K562 treated with DMSO at 1 percent for 4 hours (cell line): ENCODE results near the gene DRAP1. TPM values are rescaled to one million over a fixed set of nuclear protein-coding genes. Genes with fewer than 3 reads are reported as not detected.

Experiments
- total RNA-seq: library from RNA; unstranded; fragments of 300-600 nt; gene quantifications from 2 replicates; pipeline ENCODE4 v1.2.3, GENCODE V29; 2022; ENCODE audit not compliant: insufficient read depth

The DRAP1 gene, protein sequence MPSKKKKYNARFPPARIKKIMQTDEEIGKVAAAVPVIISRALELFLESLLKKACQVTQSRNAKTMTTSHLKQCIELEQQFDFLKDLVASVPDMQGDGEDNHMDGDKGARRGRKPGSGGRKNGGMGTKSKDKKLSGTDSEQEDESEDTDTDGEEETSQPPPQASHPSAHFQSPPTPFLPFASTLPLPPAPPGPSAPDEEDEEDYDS
- 133 and 159 TPM in 2 replicates for total RNA-seq

DNA sequence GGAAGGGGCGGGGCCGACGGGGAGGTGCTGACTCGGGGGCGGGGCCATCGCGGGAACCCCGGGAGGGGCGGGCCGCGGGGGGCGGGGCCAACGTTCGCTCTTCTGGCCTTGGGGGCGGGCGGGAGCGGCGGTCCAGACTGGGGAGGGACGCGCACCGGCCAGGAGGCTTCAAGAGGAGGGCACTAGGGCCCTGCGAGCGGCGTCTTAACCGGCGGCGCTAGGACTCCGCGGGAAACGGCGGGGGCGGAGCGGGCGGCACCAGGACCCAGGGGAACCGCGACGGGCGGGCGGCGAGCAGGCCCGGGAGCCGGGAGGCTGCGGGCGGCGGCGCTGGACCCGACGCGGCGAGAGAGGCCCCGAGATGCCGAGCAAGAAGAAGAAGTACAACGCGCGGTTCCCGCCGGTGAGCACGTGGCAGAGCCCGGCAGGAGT, at the start of gene DRAP1:
Gene DRAP1, plus strand, starts transcription at position 286 of the 432 bp plus-strand sequence. Its CDS starts 76 bp downstream, at position 362.

DNA sequence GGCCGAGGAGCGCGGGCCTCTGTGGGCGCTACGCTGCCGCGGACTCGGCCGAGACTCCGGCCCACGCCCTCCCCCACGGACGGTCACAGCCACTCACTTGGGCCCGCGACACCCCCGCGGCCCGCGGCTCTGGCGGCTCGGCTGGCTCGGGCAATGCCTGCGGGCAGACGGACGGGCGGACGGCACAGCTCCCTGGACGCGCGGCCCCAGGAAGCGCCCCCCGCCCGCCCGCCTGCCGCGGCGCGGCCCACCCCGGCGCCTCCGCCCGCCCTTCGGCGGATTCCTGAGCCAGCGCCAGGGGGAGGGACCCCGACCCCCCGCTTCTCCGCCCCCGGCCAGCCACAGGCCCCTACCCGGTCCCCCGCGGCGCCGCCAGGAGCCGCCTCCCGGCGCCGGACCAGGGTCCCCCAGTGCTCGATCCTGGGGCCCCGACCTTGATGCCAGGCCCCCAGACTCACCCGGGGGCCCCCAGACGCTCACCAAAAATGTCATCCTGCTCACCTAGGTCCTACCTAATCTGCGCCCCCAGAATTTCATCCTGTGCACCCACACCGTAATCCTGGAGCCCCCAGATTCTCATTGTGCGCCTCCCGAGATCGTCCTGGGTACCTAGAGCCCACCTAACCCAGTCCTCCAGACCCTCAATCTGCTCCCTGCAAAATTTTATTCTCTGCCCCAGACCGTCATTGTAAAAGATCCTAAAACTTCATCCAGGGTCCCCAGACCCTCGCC, 46.5 kb upstream of the DRAP1 start, which contains the start of gene EFEMP2:
Gene EFEMP2, minus strand, starts transcription at position 215 of the 732 bp plus-strand sequence. CDS start 446 bp downstream, outside the sequence.

DNA sequence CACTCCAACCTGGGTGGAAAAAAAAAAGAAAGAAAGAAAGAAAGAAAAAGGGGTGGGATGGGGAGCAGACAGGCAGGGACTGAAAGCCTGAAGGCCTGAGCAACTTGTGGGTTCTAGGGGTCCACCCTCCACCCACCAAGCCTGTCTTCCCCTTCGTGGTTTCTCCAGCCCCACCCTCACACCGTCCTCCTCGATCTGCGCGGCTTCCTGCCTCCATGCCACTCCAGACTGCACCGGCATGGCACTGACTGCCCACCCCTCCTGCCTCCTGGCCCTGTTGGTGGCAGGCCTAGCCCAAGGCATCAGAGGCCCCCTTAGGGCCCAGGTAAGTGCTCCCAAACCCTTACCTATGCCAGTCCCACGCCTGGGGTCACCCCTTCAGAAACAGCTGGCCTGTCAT, 39.6 kb upstream of the DRAP1 start, which contains the start of gene CTSW:
Gene CTSW, plus strand, starts transcription at position 221 of the 400 bp plus-strand sequence. Its CDS starts 18 bp downstream, at position 239.

DNA sequence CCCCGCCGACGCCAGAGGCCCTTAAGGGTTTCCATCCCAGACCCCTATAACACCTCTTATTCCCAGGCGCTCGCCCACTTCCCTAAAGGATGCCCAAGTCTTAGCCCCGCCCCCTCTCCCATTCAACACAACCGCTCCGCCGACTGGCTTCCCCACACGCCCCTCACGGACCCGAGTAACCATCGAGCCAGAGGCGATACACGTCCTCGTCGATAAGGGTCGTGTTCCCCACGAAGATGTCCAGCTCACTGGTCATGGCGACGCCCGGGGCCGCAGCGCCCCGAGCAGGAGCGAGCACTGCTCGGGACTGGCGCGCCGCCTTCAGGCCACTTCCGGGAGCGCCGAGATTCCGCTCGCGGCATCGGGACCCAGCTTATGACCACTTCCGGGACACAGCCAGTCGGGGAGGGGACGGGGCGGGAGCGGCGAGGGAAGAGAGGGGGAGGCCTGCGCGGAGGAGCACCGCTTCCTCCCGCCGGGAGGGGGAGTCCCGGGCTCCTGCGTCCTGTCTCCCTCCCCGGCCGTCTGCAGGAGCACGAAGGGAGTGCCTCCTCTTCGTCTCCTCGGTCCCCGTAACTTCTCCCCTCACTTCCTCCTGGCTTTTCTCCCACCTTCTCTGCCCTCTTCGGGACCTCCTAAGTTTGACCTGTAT, 30.9 kb upstream of the DRAP1 start, which contains the start of gene FIBP:
Gene FIBP, minus strand, starts transcription at position 309 of the 652 bp plus-strand sequence. Its CDS starts 53 bp downstream, at position 256.

DNA sequence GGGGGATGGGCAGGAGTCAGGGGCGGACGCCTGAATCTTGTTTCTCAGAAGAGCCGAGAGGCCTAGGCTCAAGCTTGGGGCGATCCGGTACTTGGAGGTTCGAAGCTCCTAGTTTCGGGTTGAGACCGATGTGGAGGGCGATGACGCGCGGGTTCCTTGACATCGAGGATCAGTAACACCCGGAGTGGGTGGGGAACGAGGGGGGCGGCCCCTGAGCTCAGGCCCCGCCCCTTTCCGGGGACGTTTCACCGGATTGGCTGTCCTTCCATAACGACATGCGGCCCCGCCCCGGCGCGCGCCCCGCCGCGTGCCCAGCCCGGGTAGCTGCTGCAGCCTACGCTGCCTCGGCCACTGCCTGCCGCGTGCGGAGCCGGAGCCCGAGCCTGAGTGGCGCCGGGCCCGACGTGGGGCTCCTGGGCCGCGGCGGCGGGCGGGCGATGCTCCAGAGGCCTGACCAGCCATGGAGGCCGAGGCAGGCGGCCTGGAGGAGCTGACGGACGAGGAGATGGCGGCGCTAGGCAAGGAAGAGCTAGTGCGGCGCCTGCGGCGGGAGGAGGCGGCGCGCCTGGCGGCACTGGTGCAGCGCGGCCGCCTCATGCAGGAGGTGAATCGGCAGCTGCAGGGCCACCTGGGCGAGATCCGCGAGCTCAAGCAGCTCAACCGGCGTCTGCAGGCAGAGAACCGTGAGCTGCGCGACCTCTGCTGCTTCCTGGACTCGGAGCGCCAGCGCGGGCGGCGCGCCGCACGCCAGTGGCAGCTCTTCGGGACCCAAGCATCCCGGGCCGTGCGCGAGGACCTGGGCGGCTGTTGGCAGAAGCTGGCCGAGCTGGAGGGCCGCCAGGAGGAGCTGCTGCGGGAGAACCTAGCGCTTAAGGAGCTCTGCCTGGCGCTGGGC, 28.7 kb upstream of the DRAP1 start, which contains the start of gene CCDC85B:
Gene CCDC85B, plus strand, starts transcription at position 350 of the 895 bp plus-strand sequence. Its CDS starts 111 bp downstream, at position 461.

DNA sequence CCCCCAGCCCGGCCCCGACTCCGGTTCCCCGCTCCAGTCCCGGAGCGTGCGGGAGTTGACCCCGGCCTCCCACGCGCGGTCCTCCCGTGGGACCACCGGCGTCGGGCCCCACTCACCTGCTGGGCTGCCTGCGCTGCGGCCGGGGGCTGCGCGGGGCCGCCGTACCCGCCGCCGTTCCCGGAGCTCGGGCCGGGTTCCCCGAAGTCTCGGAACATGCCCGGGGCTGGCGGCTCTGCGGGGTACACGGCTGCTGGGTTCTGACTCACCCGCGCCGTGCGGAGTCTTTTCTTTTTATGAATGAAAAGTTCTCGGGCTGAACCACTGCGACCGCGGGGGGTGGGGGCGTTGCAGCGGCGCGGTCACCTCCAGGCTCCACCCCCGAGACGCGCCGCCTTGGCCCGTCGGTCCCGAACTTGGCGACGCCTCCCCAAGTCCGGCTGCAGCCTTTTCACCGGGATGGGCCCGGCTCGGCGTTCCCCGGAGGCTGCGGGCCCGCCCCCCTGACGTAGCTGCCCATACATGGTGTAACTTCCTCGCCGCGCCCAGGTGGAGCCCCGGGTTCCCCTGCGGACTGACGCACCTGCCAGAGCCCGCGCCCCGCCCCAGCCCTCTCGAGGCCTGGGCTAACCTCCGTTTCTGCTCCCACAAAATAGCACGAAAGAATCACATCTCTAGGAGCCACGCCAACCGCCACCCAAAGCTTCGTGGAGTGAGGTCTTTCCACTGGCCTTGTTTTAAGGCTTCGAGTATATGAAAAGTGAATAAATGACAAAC, 18.9 kb upstream of the DRAP1 start, which contains the start of gene FOSL1:
Gene FOSL1, minus strand, starts transcription at position 264 of the 774 bp plus-strand sequence. Its CDS starts 49 bp downstream, at position 215.

DNA sequence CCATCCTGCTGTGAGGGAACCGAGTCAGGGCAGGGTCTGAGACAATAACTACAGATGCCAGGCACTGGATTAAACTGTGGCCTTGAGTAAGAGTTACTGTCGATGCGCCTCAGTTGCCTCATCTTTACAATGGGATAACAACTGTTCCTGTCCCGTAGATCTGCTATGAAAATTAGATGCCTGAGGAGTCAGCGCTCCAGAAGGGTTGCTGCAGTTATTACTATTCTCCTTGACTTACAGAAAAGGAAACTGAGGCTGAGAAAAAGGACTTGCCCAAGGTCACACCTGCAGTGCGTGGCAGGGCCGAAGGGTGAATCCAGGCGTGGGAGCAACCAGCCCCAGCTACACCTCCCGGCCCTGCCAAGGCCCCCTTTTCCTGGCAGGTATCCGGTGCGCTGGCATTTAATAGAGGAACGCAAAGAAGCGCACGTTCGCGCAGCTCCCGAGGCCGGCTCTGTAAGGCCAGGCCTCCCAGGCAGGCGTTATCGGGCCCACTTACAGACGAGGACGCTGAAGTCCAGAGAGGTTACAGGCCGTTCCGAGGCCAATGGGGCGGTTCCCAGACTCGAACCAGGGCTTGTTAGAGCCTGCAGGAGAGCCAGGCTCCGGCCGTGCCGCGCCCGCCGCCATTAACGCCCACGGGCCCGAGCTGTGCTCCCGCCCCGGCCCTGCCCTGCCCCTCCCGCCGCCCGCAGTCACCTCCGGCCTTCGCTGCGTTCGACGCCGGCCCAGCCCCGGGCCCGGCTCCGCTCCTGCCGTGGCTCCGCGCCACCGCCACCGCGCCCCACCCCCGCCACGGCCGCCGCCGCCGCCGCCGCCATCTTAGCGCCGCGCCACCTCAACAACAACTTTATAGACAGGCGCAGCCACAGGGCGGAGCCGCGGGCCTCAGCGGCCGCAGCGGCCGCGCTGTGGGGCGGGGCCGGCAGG, 750 bp upstream of the DRAP1 start, which contains the start of gene C11orf68:
Gene C11orf68, minus strand, starts transcription at position 852 of the 930 bp plus-strand sequence. Its CDS starts 31 bp downstream, at position 821.

DNA sequence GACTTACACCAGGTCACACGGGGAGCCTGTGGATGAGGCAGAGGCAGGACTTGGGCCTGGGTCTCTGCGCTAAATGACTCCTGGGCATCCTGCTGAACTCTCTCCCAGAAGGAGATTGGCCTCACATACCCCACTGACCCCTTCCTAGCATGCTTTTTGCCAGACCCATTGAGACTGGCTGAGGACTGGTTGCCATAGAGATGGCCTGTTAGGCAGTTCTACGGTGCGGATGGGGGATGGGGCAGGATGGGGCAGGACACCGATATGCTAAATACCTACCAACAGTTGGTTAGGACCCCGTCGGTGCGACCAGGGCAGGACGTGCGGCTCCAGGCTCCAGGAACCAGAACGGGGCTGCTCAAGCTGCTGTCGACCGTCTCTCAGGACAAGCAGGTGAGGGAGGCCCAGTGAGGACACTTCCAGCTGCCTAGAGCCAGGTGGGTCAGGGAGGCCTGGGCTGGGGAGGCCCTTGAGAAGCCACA, 26.2 kb downstream of the DRAP1 start, which contains the start of gene TSGA10IP:
Gene TSGA10IP, plus strand, starts transcription at position 51 of the 482 bp plus-strand sequence. Its CDS starts 196 bp downstream, at position 247.

DNA sequence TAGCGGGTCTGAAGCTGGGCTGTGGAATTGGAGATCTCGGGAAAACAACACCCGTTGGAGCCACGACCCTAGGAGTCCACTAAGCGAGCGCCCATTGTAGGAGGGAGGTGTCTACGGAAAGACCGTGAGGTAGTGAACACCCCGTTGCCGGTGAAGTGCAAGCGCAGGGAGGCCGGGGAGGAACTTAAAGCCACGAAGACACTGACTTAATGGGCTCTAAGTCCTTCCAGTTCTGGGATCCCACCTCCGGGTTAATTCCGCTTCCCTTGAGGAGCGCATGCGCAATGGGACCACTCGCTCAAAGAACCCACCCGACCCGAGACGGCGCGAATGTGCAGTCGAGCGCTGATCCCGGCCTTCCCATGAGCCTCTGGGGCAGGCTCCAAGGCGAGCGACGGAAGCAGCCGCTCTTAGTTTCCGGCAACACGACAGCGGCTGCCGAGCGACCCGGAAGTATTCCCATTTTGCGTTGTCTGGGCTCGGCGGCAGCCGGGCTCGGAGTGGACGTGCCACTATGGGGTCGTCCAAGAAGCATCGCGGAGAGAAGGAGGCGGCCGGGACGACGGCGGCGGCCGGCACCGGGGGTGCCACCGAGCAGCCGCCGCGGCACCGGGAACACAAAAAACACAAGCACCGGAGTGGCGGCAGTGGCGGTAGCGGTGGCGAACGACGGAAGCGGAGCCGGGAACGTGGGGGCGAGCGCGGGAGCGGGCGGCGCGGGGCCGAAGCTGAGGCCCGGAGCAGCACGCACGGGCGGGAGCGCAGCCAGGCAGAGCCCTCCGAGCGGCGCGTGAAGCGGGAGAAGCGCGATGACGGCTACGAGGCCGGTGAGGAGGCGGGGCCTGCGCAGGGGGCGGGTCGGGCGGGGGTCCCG, 42.3 kb downstream of the DRAP1 start, which contains the start of gene SART1:
Gene SART1, plus strand, starts transcription at position 468 of the 874 bp plus-strand sequence. Its CDS starts 47 bp downstream, at position 515.

Other genes starting within 250 kb of the DRAP1 start
- 26.4 and 36.7 TPM in 2 replicates for gene KAT5, start 207.2 kb upstream of the DRAP1 start, total RNA-seq
- 24.6 and 34.7 TPM in 2 replicates for gene RNASEH2C, start 198.6 kb upstream of the DRAP1 start, total RNA-seq
- 25.5 and 28.9 TPM in 2 replicates for gene AP5B1, start 138.4 kb upstream of the DRAP1 start, total RNA-seq
- gene OVOL1, start 132.4 kb upstream of the DRAP1 start, total RNA-seq, result not detected in 2 replicates
- not detected in 2 replicates for gene SNX32, start 85.5 kb upstream of the DRAP1 start, total RNA-seq
- gene CFL1, start 61.2 kb upstream of the DRAP1 start, total RNA-seq, result 715 and 721 TPM in 2 replicates
- 69.2 and 73.6 TPM in 2 replicates for gene MUS81, start 59.0 kb upstream of the DRAP1 start, total RNA-seq
- gene EFEMP2, start 46.6 kb upstream of the DRAP1 start, total RNA-seq, result 2.3 TPM in 1 of 2 replicates, not detected in the other
- gene CTSW, start 39.6 kb upstream of the DRAP1 start, total RNA-seq, result not detected in 2 replicates
- 49.6 and 55.0 TPM in 2 replicates for gene FIBP, start 31.0 kb upstream of the DRAP1 start, total RNA-seq
- 36.9 and 41.3 TPM in 2 replicates for gene CCDC85B, start 28.8 kb upstream of the DRAP1 start, total RNA-seq
- 4.6 and 7.2 TPM in 2 replicates for gene FOSL1, start 19.0 kb upstream of the DRAP1 start, total RNA-seq
- gene C11orf68, start 364 bp upstream of the DRAP1 start, total RNA-seq, result 50.5 and 55.0 TPM in 2 replicates
- not detected in 2 replicates for gene TSGA10IP, start 26.1 kb downstream of the DRAP1 start, total RNA-seq
- gene SART1, start 42.3 kb downstream of the DRAP1 start, total RNA-seq, result 64.4 and 73.6 TPM in 2 replicates
- gene EIF1AD, start 82.7 kb downstream of the DRAP1 start, total RNA-seq, result 33.9 and 39.2 TPM in 2 replicates
- gene BANF1, start 83.1 kb downstream of the DRAP1 start, total RNA-seq, result 201 and 212 TPM in 2 replicates
- not detected in 2 replicates for gene CST6, start 92.6 kb downstream of the DRAP1 start, total RNA-seq
- not detected in 2 replicates for gene CATSPER1, start 107.1 kb downstream of the DRAP1 start, total RNA-seq
- not detected in 2 replicates for gene GAL3ST3, start 129.7 kb downstream of the DRAP1 start, total RNA-seq
- 197 and 236 TPM in 2 replicates for gene SF3B2, start 132.9 kb downstream of the DRAP1 start, total RNA-seq
- gene PACS1, start 150.8 kb downstream of the DRAP1 start, total RNA-seq, result 26.7 and 27.9 TPM in 2 replicates